Heart right ventricle (tissue), 16 donors: ENCODE measurements around the gene ALKAL2. TPM values are rescaled to one million over a fixed set of nuclear protein-coding genes. Genes with fewer than 3 reads are reported as not detected.
A peak's percentile ranks its signal among the peaks of the same experiment; 100 is the strongest.
"Not testable (repeated sequence)": the region's sequence is repeated elsewhere in the genome, so short reads cannot be mapped to it uniquely, and the experiment has no call there.

Experiments
- ATAC-seq, 8 donors: fragments of 200-7000 bp; cut with Tn5 transposase; one replicate each; pipeline ENCODE4 v1.9.1; 2020; ENCODE audit warnings: mild to moderate bottlenecking in 8 of 8, moderate library complexity in 8 of 8, moderate number of reproducible peaks in 1 of 8
- DNase-seq, 2 donors: peaks; one replicate each; pipeline ENCODE4 v3.0.0-alpha.2; 2020
- H3K27ac ChIP-seq, 10 donors: fragments of 200-600 bp; sonication (generic) in 2 of 10; one replicate each; pipeline versions ENCODE4 v1.5.0 to v1.8.0; 2020 to 2022; ENCODE audit warnings: mild to moderate bottlenecking in 3 of 10
- H3K27me3 ChIP-seq, 7 donors: fragments of 200-600 bp; one replicate each; pipeline ENCODE4 v1.8.0; 2021 to 2022; ENCODE audit warnings: mild to moderate bottlenecking in 2 of 7
- H3K36me3 ChIP-seq, 9 donors: fragments of 200-600 bp; sonication (generic) in 1 of 9; one replicate each; pipeline versions ENCODE4 v1.5.0 to v1.8.0; 2020 to 2022; ENCODE audit warnings: mild to moderate bottlenecking in 2 of 9
- H3K4me1 ChIP-seq, 9 donors: fragments of 200-600 bp; sonication (generic) in 1 of 9; one replicate each; pipeline versions ENCODE4 v1.5.0 to v1.8.0; 2020 to 2022; ENCODE audit warnings: mild to moderate bottlenecking in 4 of 9
- H3K4me3 ChIP-seq, 10 donors: fragments of 200-600 bp; sonication (generic) in 2 of 10; one replicate each; pipeline versions ENCODE4 v1.5.0 to v1.8.0; 2020 to 2022; ENCODE audit warnings: mild to moderate bottlenecking in 7 of 10, moderate library complexity in 2 of 10
- H3K9me3 ChIP-seq, 11 donors: fragments of 200-600 bp in 10 of 11; sonication (generic) in 2 of 11; one replicate each; pipeline versions ENCODE4 v1.5.0 to v1.8.0; 2013 to 2022; ENCODE audit warnings: mild to moderate bottlenecking in 2 of 11, control low read depth in 1 of 11, moderate library complexity in 1 of 11
- CTCF ChIP-seq, 9 donors: fragments of 200-600 bp; sonication (generic) in 2 of 9; IDR thresholded peaks; one replicate each; pipeline versions ENCODE4 v1.5.0 to v1.8.0; 2021 to 2022; ENCODE audit warnings: antibody characterized with exemption in 9 of 9, mild to moderate bottlenecking in 5 of 9, moderate library complexity in 1 of 9
- WGBS, 2 donors: extraction: QIAGEN DNeasy Blood & Tissue Kit; methylation state at CpG; one replicate each; pipeline ENCODE4 v1.1.7; 2013; ENCODE audit warnings: inconsistent platforms in 1 of 2; 5-methylcytosine and 5-hydroxymethylcytosine counted together
- intact Hi-C, 10 donors: fragments of 100-400 bp; cut with DNase I; formaldehyde crosslinking; loops; one replicate each; pipeline versions ENCODE4 v1.11.1 to v1.14.2; 2022
- long read RNA-seq, 3 donors: library from polyadenylated mRNA; unstranded; transcript quantifications; one replicate each; pipeline ENCODE4 v2.0.0, GENCODE V29; 2020 to 2021
- polyA plus RNA-seq, 2 donors: library from polyadenylated mRNA; stranded (reverse); fragments of 200-250 nt; gene quantifications; one replicate each; pipeline ENCODE4 v1.2.3, GENCODE V29; 2013
- total RNA-seq, 10 donors: library from RNA; stranded (reverse); fragmentation: NEBNext Ultra II Directional in 3 of 10; extraction: Animal tissue kit (Norgen Biotek cat#: 25700) in 3 of 10; gene quantifications; one replicate each; pipeline versions ENCODE4 v1.2.1 to v1.2.4, GENCODE V29; 2021 to 2023
- donor health status: Arrhythmogenic right ventricular cardiomyopathy.
- donor health status: ischemic (EF 13 %, LVEDD 7.1; RV severe dilation, severe dysfunction).
- donor health status: healthy with polysubstance abuse.
- donor health status: DM: no; HTN: yes; CAD: no.
- donor health status: DM: no; HTN: no; CAD: no.
- donor health status: ischemic (EF 25% LVEDD 6.9; RV normal size, moderate dysfunction).
- donor health status: ischemic (EF 25% LVEDD 5.7; RV mildly dilated, moderate dysfunction).
- donor health status: healthy.
- donor health status: DM: yes; HTN: yes; CAD: no.
- donor health status: Ischemic cardiomyopathy.
- donor health status: ischemic (EF 35%, LVEDD 5.7; RV mildly dilated, moderate dysfunction).
- donor health status: nonischemic (EF 11% LVEDD 7.7; RV severe dilation, severe dysfunction).
- donor health status: DM: yes; HTN: yes; CAD: no.
- donor health status: PGD.
- donor health status: ischemic (EF 29% LVEDD 5.4; RV normal size, mild dysfunction).
- donor health status: nonischemic (EF 23%, LVEDD 6.1; RV moderate dilation, normal function).

Gene ALKAL2
- total RNA-seq (1 to 10 TPM in 5 of 10 donors, under 1 TPM in 4, not detected in 1; 0.23 to 7.9 (median 1.3) TPM), polyA plus RNA-seq (1 to 10 TPM in 1 of 2 donors, under 1 TPM in 1; 0.73 to 1.3 TPM)
- long read RNA-seq, donor 1 = 0 reads
- long read RNA-seq, donor 2 = 0 reads
- long read RNA-seq, donor 3 = 0 reads

- DNase-seq = no peak
- H3K27ac ChIP-seq = no peak within 1 kb of the TSS
- H3K36me3 ChIP-seq = peaks cover 0 to 4% (median 0%) of the 10 kb centered on the region in 9 donors
- peaks cover 0 to 68% (median 45%) of the 10 kb centered on the region in 7 donors for H3K27me3 ChIP-seq
- WGBS, 2 donors = 1% methylated on average over 108 to 126 of the region's 128 CpGs
- H3K4me1 ChIP-seq = peaks cover 5 to 52% (median 28%) of the 10 kb centered on the region in 9 donors
- ATAC-seq = peak in 1 of 8 donors; percentile 23
- no peaks in the 10 kb centered on the region for H3K9me3 ChIP-seq
- peak within 1 kb of the TSS; percentile 16 to 61 (median 49) for H3K4me3 ChIP-seq
- intact Hi-C loops = loop anchor here in 1 of 10 donors (5.0 kb wide), 1 partner anchor 41 kb away; no protein-coding TSS in a partner anchor
- no peak for TF ChIP-seq CTCF (IDR thresholded peaks at IDR 0.05)
Observed at GRCh38 chr2:287911-288757, at the start of gene ALKAL2. ALKAL2 (minus strand) TSS chr2:288091; CDS start chr2:287835, 256 bp downstream.

GRCh38 chr2:336949-337348 lies 49.1 kb upstream of the ALKAL2 start:
- 90 to 97% methylated on average over 2 of the region's 2 CpGs for WGBS, 2 donors
- H3K4me3 ChIP-seq, H3K4me1 ChIP-seq, DNase-seq, H3K36me3 ChIP-seq, ATAC-seq, intact Hi-C loops, H3K27ac ChIP-seq, H3K27me3 ChIP-seq: not testable (repeated sequence)
- H3K9me3 ChIP-seq = peaks cover 0 to 45% (median 9%) of the 10 kb centered on the region in 11 donors

GRCh38 chr2:336360-336759 lies 48.5 kb upstream of the ALKAL2 start:
- no peaks in the 10 kb centered on the region for H3K36me3 ChIP-seq
- H3K4me3 ChIP-seq = no peak overlapping the region
- intact Hi-C loops = no loop called here
- ATAC-seq = no peak
- 70 to 75% methylated on average over 4 of the region's 4 CpGs for WGBS, 2 donors
- H3K27me3 ChIP-seq = peaks cover 0 to 5% (median 0%) of the 10 kb centered on the region in 7 donors
- H3K4me1 ChIP-seq = no peaks in the 10 kb centered on the region
- DNase-seq = no peak
- H3K9me3 ChIP-seq = peaks cover 0 to 45% (median 9%) of the 10 kb centered on the region in 11 donors
- H3K27ac ChIP-seq = no peak overlapping the region
- no peak for TF ChIP-seq CTCF (IDR thresholded peaks at IDR 0.05)

- intact Hi-C loops = no loop called here
- TF ChIP-seq CTCF (IDR thresholded peaks at IDR 0.05) = no peak
Observed at GRCh38 chr2:332592-332991, 44.7 kb upstream of the ALKAL2 start.

More at GRCh38 chr2:332592-332991, 44.7 kb upstream of the ALKAL2 start:
- Histone ChIP-seq H3K4me3 (no peak overlapping the region), H3K4me1 (no peaks in the 10 kb centered on the region), H3K36me3 (no peaks in the 10 kb centered on the region), H3K27ac (no peak overlapping the region), H3K27me3 (peaks cover 0 to 25% (median 0%) of the 10 kb centered on the region in 7 donors), H3K9me3 (peaks cover 0 to 28% (median 9%) of the 10 kb centered on the region in 11 donors)
- DNase-seq = no peak
- ATAC-seq = no peak
- 32 to 39% methylated on average over 3 of the region's 3 CpGs for WGBS, 2 donors
